ENCODE results near the gene SLC38A5.
"Not testable (repeated sequence)": the region's sequence is repeated elsewhere in the genome, so short reads cannot be mapped to it uniquely, and the experiment has no call there.

Gene SLC38A5
- total RNA-seq: 12.0 to 20.4 (median 13.8) reads per million in 3 donors

GRCh38 chrX:48470110-48470832, at the start of gene SLC38A5:
TSS of gene SLC38A5 (minus strand) at chrX:48470260. CDS start at chrX:48467924, 2,336 bp downstream.
- no peaks in the 10 kb centered on the region for H3K36me3 ChIP-seq (ENCODE audit: control insufficient read depth, insufficient read depth, low read length)
- H3K27me3 ChIP-seq (replicated peaks; ENCODE audit: control insufficient read depth, insufficient read depth, low read length, poor library complexity, severe bottlenecking): no peaks in the 10 kb centered on the region
- H3K27ac ChIP-seq (ENCODE audit: insufficient read depth, low read length, poor library complexity, severe bottlenecking): peak within 1 kb of the TSS; percentile 41
- peaks cover 4% of the 10 kb centered on the region for H3K4me1 ChIP-seq (ENCODE audit: control insufficient read depth, insufficient read depth, low read length, poor library complexity, severe bottlenecking)
- DNase-seq: no peak
- H3K4me3 ChIP-seq (ENCODE audit: insufficient read depth, low read depth, low read length, poor library complexity, severe bottlenecking): peak within 1 kb of the TSS; percentile 49
- H3K9me3 ChIP-seq (ENCODE audit: control insufficient read depth, low read length): no peaks in the 10 kb centered on the region

- not testable (repeated sequence) for H3K27ac ChIP-seq (ENCODE audit: insufficient read depth, low read length, poor library complexity, severe bottlenecking)
These were observed 49.4 kb upstream of the SLC38A5 start for GRCh38 chrX:48519481-48519880.

GRCh38 chrX:48516987-48517386, 46.9 kb upstream of the SLC38A5 start:
- H3K27ac ChIP-seq (ENCODE audit: insufficient read depth, low read length, poor library complexity, severe bottlenecking): no peak overlapping the region
- H3K36me3 ChIP-seq (ENCODE audit: control insufficient read depth, insufficient read depth, low read length): peaks cover 4% of the 10 kb centered on the region
- no peak for DNase-seq
- H3K4me3 ChIP-seq (ENCODE audit: insufficient read depth, low read depth, low read length, poor library complexity, severe bottlenecking): no peak overlapping the region
- H3K27me3 ChIP-seq (replicated peaks; ENCODE audit: control insufficient read depth, insufficient read depth, low read length, poor library complexity, severe bottlenecking): no peaks in the 10 kb centered on the region
- H3K9me3 ChIP-seq (ENCODE audit: control insufficient read depth, low read length): no peaks in the 10 kb centered on the region
- H3K4me1 ChIP-seq (ENCODE audit: control insufficient read depth, insufficient read depth, low read length, poor library complexity, severe bottlenecking): peaks cover 4% of the 10 kb centered on the region

More at GRCh38 chrX:48519481-48519880, 49.4 kb upstream of the SLC38A5 start:
- not testable (repeated sequence) for H3K9me3 ChIP-seq (ENCODE audit: control insufficient read depth, low read length); DNase-seq; H3K4me1 ChIP-seq (ENCODE audit: control insufficient read depth, insufficient read depth, low read length, poor library complexity, severe bottlenecking); H3K27me3 ChIP-seq (replicated peaks; ENCODE audit: control insufficient read depth, insufficient read depth, low read length, poor library complexity, severe bottlenecking); H3K36me3 ChIP-seq (ENCODE audit: control insufficient read depth, insufficient read depth, low read length); H3K4me3 ChIP-seq (ENCODE audit: insufficient read depth, low read depth, low read length, poor library complexity, severe bottlenecking)

- DNase-seq: no peak
- no peaks in the 10 kb centered on the region for H3K27me3 ChIP-seq (replicated peaks; ENCODE audit: control insufficient read depth, insufficient read depth, low read length, poor library complexity, severe bottlenecking)
- H3K36me3 ChIP-seq (ENCODE audit: control insufficient read depth, insufficient read depth, low read length): peaks cover 4% of the 10 kb centered on the region
These were observed 46.2 kb upstream of the SLC38A5 start for GRCh38 chrX:48516285-48516684.

GRCh38 chrX:48515842-48516241, 45.8 kb upstream of the SLC38A5 start:
- Histone ChIP-seq H3K27me3 (replicated peaks; ENCODE audit: control insufficient read depth, insufficient read depth, low read length, poor library complexity, severe bottlenecking) (no peaks in the 10 kb centered on the region), H3K4me3 (ENCODE audit: insufficient read depth, low read depth, low read length, poor library complexity, severe bottlenecking) (no peak overlapping the region), H3K9me3 (ENCODE audit: control insufficient read depth, low read length) (no peaks in the 10 kb centered on the region), H3K36me3 (ENCODE audit: control insufficient read depth, insufficient read depth, low read length) (peaks cover 4% of the 10 kb centered on the region), H3K27ac (ENCODE audit: insufficient read depth, low read length, poor library complexity, severe bottlenecking) (no peak overlapping the region), H3K4me1 (ENCODE audit: control insufficient read depth, insufficient read depth, low read length, poor library complexity, severe bottlenecking) (no peaks in the 10 kb centered on the region)
- DNase-seq: no peak

More at GRCh38 chrX:48516285-48516684, 46.2 kb upstream of the SLC38A5 start:
- no peaks in the 10 kb centered on the region for H3K9me3 ChIP-seq (ENCODE audit: control insufficient read depth, low read length)
- H3K27ac ChIP-seq (ENCODE audit: insufficient read depth, low read length, poor library complexity, severe bottlenecking): no peak overlapping the region
- no peak overlapping the region for H3K4me3 ChIP-seq (ENCODE audit: insufficient read depth, low read depth, low read length, poor library complexity, severe bottlenecking)
- H3K4me1 ChIP-seq (ENCODE audit: control insufficient read depth, insufficient read depth, low read length, poor library complexity, severe bottlenecking): peaks cover 4% of the 10 kb centered on the region

GRCh38 chrX:48514868-48515460, 44.9 kb upstream of the SLC38A5 start:
- Histone ChIP-seq H3K36me3 (ENCODE audit: control insufficient read depth, insufficient read depth, low read length) (peaks cover 4% of the 10 kb centered on the region), H3K4me1 (ENCODE audit: control insufficient read depth, insufficient read depth, low read length, poor library complexity, severe bottlenecking) (no peaks in the 10 kb centered on the region), H3K4me3 (ENCODE audit: insufficient read depth, low read depth, low read length, poor library complexity, severe bottlenecking) (no peak overlapping the region), H3K9me3 (ENCODE audit: control insufficient read depth, low read length) (no peaks in the 10 kb centered on the region), H3K27ac (ENCODE audit: insufficient read depth, low read length, poor library complexity, severe bottlenecking) (no peak overlapping the region), H3K27me3 (replicated peaks; ENCODE audit: control insufficient read depth, insufficient read depth, low read length, poor library complexity, severe bottlenecking) (no peaks in the 10 kb centered on the region)
- no peak for DNase-seq

- Histone ChIP-seq H3K4me3 (ENCODE audit: insufficient read depth, low read depth, low read length, poor library complexity, severe bottlenecking) (no peak overlapping the region), H3K27ac (ENCODE audit: insufficient read depth, low read length, poor library complexity, severe bottlenecking) (no peak overlapping the region), H3K4me1 (ENCODE audit: control insufficient read depth, insufficient read depth, low read length, poor library complexity, severe bottlenecking) (peaks cover 4% of the 10 kb centered on the region), H3K27me3 (replicated peaks; ENCODE audit: control insufficient read depth, insufficient read depth, low read length, poor library complexity, severe bottlenecking) (no peaks in the 10 kb centered on the region), H3K9me3 (ENCODE audit: control insufficient read depth, low read length) (no peaks in the 10 kb centered on the region), H3K36me3 (ENCODE audit: control insufficient read depth, insufficient read depth, low read length) (peaks cover 4% of the 10 kb centered on the region)
- DNase-seq: no peak
These were observed 44.2 kb upstream of the SLC38A5 start for GRCh38 chrX:48514126-48514806.

- no peak for DNase-seq
- Histone ChIP-seq H3K36me3 (ENCODE audit: control insufficient read depth, insufficient read depth, low read length) (peaks cover 4% of the 10 kb centered on the region), H3K9me3 (ENCODE audit: control insufficient read depth, low read length) (no peaks in the 10 kb centered on the region), H3K4me3 (ENCODE audit: insufficient read depth, low read depth, low read length, poor library complexity, severe bottlenecking) (no peak overlapping the region), H3K4me1 (ENCODE audit: control insufficient read depth, insufficient read depth, low read length, poor library complexity, severe bottlenecking) (peaks cover 4% of the 10 kb centered on the region), H3K27ac (ENCODE audit: insufficient read depth, low read length, poor library complexity, severe bottlenecking) (no peak overlapping the region), H3K27me3 (replicated peaks; ENCODE audit: control insufficient read depth, insufficient read depth, low read length, poor library complexity, severe bottlenecking) (no peaks in the 10 kb centered on the region)
These were observed 43.6 kb upstream of the SLC38A5 start for GRCh38 chrX:48513670-48514069.

- DNase-seq: no peak
- no peak overlapping the region for H3K27ac ChIP-seq (ENCODE audit: insufficient read depth, low read length, poor library complexity, severe bottlenecking)
- H3K36me3 ChIP-seq (ENCODE audit: control insufficient read depth, insufficient read depth, low read length): peaks cover 4% of the 10 kb centered on the region
- no peaks in the 10 kb centered on the region for H3K9me3 ChIP-seq (ENCODE audit: control insufficient read depth, low read length)
- H3K4me3 ChIP-seq (ENCODE audit: insufficient read depth, low read depth, low read length, poor library complexity, severe bottlenecking): no peak overlapping the region
- no peaks in the 10 kb centered on the region for H3K27me3 ChIP-seq (replicated peaks; ENCODE audit: control insufficient read depth, insufficient read depth, low read length, poor library complexity, severe bottlenecking)
- peaks cover 4% of the 10 kb centered on the region for H3K4me1 ChIP-seq (ENCODE audit: control insufficient read depth, insufficient read depth, low read length, poor library complexity, severe bottlenecking)
These were observed 42.4 kb upstream of the SLC38A5 start for GRCh38 chrX:48512371-48512935.
